Thymus (tissue), 14 donors: ENCODE results near the gene CUL2. TPM values are rescaled to one million over a fixed set of nuclear protein-coding genes. Genes with fewer than 3 reads are reported as not detected.

Experiments
- DNase-seq, 9 donors: peaks; one replicate each; pipeline ENCODE4 v3.0.0-alpha.2; 2013; ENCODE audit warnings: low spot score in 9 of 9, low read depth in 6 of 9, missing footprints in 1 of 9
- H3K27ac ChIP-seq, 2 donors: one replicate each; pipeline ENCODE4 v1.5.1; 2013; ENCODE audit warnings: control low read depth in 1 of 2, low read depth in 1 of 2, low read length in 1 of 2, mild to moderate bottlenecking in 1 of 2, moderate library complexity in 1 of 2
- H3K27me3 ChIP-seq, 2 donors: one replicate each; pipeline ENCODE4 v1.5.1; 2013; ENCODE audit warnings: low read length in 1 of 2; ENCODE audit not compliant: control insufficient read depth in 2 of 2, insufficient read depth in 1 of 2
- H3K36me3 ChIP-seq, 2 donors: one replicate each; pipeline ENCODE4 v1.5.1; 2013; ENCODE audit warnings: low read length in 1 of 2, mild to moderate bottlenecking in 1 of 2, moderate library complexity in 1 of 2; ENCODE audit not compliant: control insufficient read depth in 2 of 2, insufficient read depth in 2 of 2
- H3K4me1 ChIP-seq, 2 donors: one replicate each; pipeline ENCODE4 v1.5.1; 2013; ENCODE audit warnings: low read length in 2 of 2; ENCODE audit not compliant: control insufficient read depth in 2 of 2, insufficient read depth in 2 of 2
- H3K4me3 ChIP-seq, 2 donors: one replicate each; pipeline ENCODE4 v1.5.1; 2013; ENCODE audit warnings: low read length in 2 of 2, control low read depth in 1 of 2, mild to moderate bottlenecking in 1 of 2
- H3K9me3 ChIP-seq, 2 donors: one replicate each; pipeline ENCODE4 v1.5.1; 2013; ENCODE audit warnings: low read length in 1 of 2, mild to moderate bottlenecking in 1 of 2; ENCODE audit not compliant: control insufficient read depth in 2 of 2, insufficient read depth in 1 of 2
- WGBS: extraction: QIAGEN DNeasy Blood & Tissue Kit; methylation state at CpG from one replicate; pipeline ENCODE4 v1.1.7; 2013; 5-methylcytosine and 5-hydroxymethylcytosine counted together
- long read RNA-seq, 10 donors: transcript quantifications; one replicate each; lab custom pipeline, GENCODE V29; 2026
- polyA plus RNA-seq: library from polyadenylated mRNA; stranded (reverse); fragments of 200-250 nt; gene quantifications from one replicate; pipeline ENCODE4 v1.2.3, GENCODE V29; 2013
- total RNA-seq: library from RNA; stranded (reverse); fragments of 120-200 nt; gene quantifications from one replicate; pipeline ENCODE4 v1.2.4, GENCODE V29; 2013
- donor health status: healthy.

CUL2 gene
- total RNA-seq (23.1 TPM), polyA plus RNA-seq (17.0 TPM)
- long read RNA-seq, donor 1 = 0 reads
- long read RNA-seq, donor 2 = 0 reads
- long read RNA-seq, donor 3, full-length matches to known transcripts = 11 of 11 reads
- long read RNA-seq, donor 3, partial matches to known transcripts = 0 of 11 reads
- long read RNA-seq, donor 3, other reads (novel, unspliced or antisense) = 0 of 11 reads
- long read RNA-seq, donor 4, full-length matches to known transcripts = 2 of 2 reads
- long read RNA-seq, donor 4, partial matches to known transcripts = 0 of 2 reads
- long read RNA-seq, donor 4, other reads (novel, unspliced or antisense) = 0 of 2 reads
- long read RNA-seq, donor 5, full-length matches to known transcripts = 6 of 6 reads
- long read RNA-seq, donor 5, partial matches to known transcripts = 0 of 6 reads
- long read RNA-seq, donor 5, other reads (novel, unspliced or antisense) = 0 of 6 reads
- long read RNA-seq, donor 6, full-length matches to known transcripts = 4 of 4 reads
- long read RNA-seq, donor 6, partial matches to known transcripts = 0 of 4 reads
- long read RNA-seq, donor 6, other reads (novel, unspliced or antisense) = 0 of 4 reads
- long read RNA-seq, donor 7, full-length matches to known transcripts = 11 of 11 reads
- long read RNA-seq, donor 7, partial matches to known transcripts = 0 of 11 reads
- long read RNA-seq, donor 7, other reads (novel, unspliced or antisense) = 0 of 11 reads
- long read RNA-seq, donor 8, full-length matches to known transcripts = 2 of 2 reads
- long read RNA-seq, donor 8, partial matches to known transcripts = 0 of 2 reads
- long read RNA-seq, donor 8, other reads (novel, unspliced or antisense) = 0 of 2 reads
- long read RNA-seq, donor 9, full-length matches to known transcripts = 2 of 2 reads
- long read RNA-seq, donor 9, partial matches to known transcripts = 0 of 2 reads
- long read RNA-seq, donor 9, other reads (novel, unspliced or antisense) = 0 of 2 reads
- long read RNA-seq, donor 10, full-length matches to known transcripts = 4 of 15 reads
- long read RNA-seq, donor 10, partial matches to known transcripts = 11 of 15 reads
- long read RNA-seq, donor 10, other reads (novel, unspliced or antisense) = 0 of 15 reads

GRCh38 chr10:35090162-35090954 lies at the start of gene CUL2:
Gene CUL2 (minus strand): TSS chr10:35090341. CDS start chr10:35071317, 19,024 bp downstream.
- Histone ChIP-seq H3K27ac (peak within 1 kb of the TSS; percentile 91 to 98), H3K4me1 (peaks cover 5 to 13% of the 10 kb centered on the region in 2 donors), H3K36me3 (no peaks in the 10 kb centered on the region), H3K9me3 (no peaks in the 10 kb centered on the region), H3K4me3 (peak within 1 kb of the TSS; percentile 80 to 98), H3K27me3 (no peaks in the 10 kb centered on the region)
- DNase-seq = peak; percentile 92 to 98 (median 94)
- WGBS = under 1% methylated on average over 58 of the region's 59 CpGs

- WGBS = 96% methylated on average over 4 of the region's 4 CpGs
- no peak overlapping the region for H3K4me3 ChIP-seq
- H3K27ac ChIP-seq = no peak overlapping the region
- H3K9me3 ChIP-seq = no peaks in the 10 kb centered on the region
- H3K4me1 ChIP-seq = no peaks in the 10 kb centered on the region
- DNase-seq = no peak
- H3K36me3 ChIP-seq = no peaks in the 10 kb centered on the region
- H3K27me3 ChIP-seq = no peaks in the 10 kb centered on the region
These were observed 46.2 kb upstream of the CUL2 start for GRCh38 chr10:35136263-35136815.

GRCh38 chr10:35135861-35136260 lies 45.7 kb upstream of the CUL2 start:
- H3K36me3 ChIP-seq = no peaks in the 10 kb centered on the region
- H3K27me3 ChIP-seq = no peaks in the 10 kb centered on the region
- H3K4me3 ChIP-seq = no peak overlapping the region
- no peaks in the 10 kb centered on the region for H3K4me1 ChIP-seq
- no peak overlapping the region for H3K27ac ChIP-seq
- no peak for DNase-seq
- H3K9me3 ChIP-seq = no peaks in the 10 kb centered on the region
- 93% methylated on average over 5 of the region's 5 CpGs for WGBS

- H3K4me1 ChIP-seq = no peaks in the 10 kb centered on the region
- H3K4me3 ChIP-seq = no peak overlapping the region
- H3K27ac ChIP-seq = no peak overlapping the region
- no peaks in the 10 kb centered on the region for H3K9me3 ChIP-seq
- no peak for DNase-seq
- 60% methylated on average over 1 of the region's 1 CpG for WGBS
- no peaks in the 10 kb centered on the region for H3K27me3 ChIP-seq
- no peaks in the 10 kb centered on the region for H3K36me3 ChIP-seq
These were observed 43.4 kb upstream of the CUL2 start for GRCh38 chr10:35133586-35133985.

GRCh38 chr10:35132727-35133126 lies 42.6 kb upstream of the CUL2 start:
- no peaks in the 10 kb centered on the region for H3K36me3 ChIP-seq
- no peak overlapping the region for H3K27ac ChIP-seq
- H3K27me3 ChIP-seq = no peaks in the 10 kb centered on the region
- no peak for DNase-seq
- H3K4me3 ChIP-seq = no peak overlapping the region
- peaks cover 0 to 5% of the 10 kb centered on the region in 2 donors for H3K4me1 ChIP-seq
- WGBS = 98% methylated on average over 2 of the region's 2 CpGs
- no peaks in the 10 kb centered on the region for H3K9me3 ChIP-seq

GRCh38 chr10:35130663-35131062 lies 40.5 kb upstream of the CUL2 start:
- Histone ChIP-seq H3K4me1 (peaks cover 0 to 10% of the 10 kb centered on the region in 2 donors), H3K9me3 (no peaks in the 10 kb centered on the region), H3K36me3 (no peaks in the 10 kb centered on the region), H3K27me3 (no peaks in the 10 kb centered on the region), H3K27ac (no peak overlapping the region), H3K4me3 (no peak overlapping the region)
- no peak for DNase-seq
- 81% methylated on average over 4 of the region's 4 CpGs for WGBS

- H3K4me1 ChIP-seq = peaks cover 0 to 10% of the 10 kb centered on the region in 2 donors
- WGBS = 99% methylated on average over 1 of the region's 1 CpG
- no peak overlapping the region for H3K4me3 ChIP-seq
- no peak for DNase-seq
- H3K27ac ChIP-seq = no peak overlapping the region
- H3K27me3 ChIP-seq = no peaks in the 10 kb centered on the region
- no peaks in the 10 kb centered on the region for H3K36me3 ChIP-seq
- no peaks in the 10 kb centered on the region for H3K9me3 ChIP-seq
These were observed 39.1 kb upstream of the CUL2 start for GRCh38 chr10:35129185-35129674.

- peak overlapping the region; percentile 94 to 98 for H3K27ac ChIP-seq
- peak in 6 of 9 donors; percentile 26 to 71 (median 43) for DNase-seq
- WGBS = under 1% methylated on average over 56 of the region's 56 CpGs
- no peaks in the 10 kb centered on the region for H3K9me3 ChIP-seq
- H3K36me3 ChIP-seq = no peaks in the 10 kb centered on the region
- peak overlapping the region; percentile 85 to 86 for H3K4me3 ChIP-seq
- no peaks in the 10 kb centered on the region for H3K27me3 ChIP-seq
- peaks cover 0 to 10% of the 10 kb centered on the region in 2 donors for H3K4me1 ChIP-seq
These were observed 37.2 kb upstream of the CUL2 start for GRCh38 chr10:35127289-35127891.
